HepG2 (cell line): ENCODE results near the gene SHF. TPM values are rescaled to one million over a fixed set of nuclear protein-coding genes. Genes with fewer than 3 reads are reported as not detected.
A peak's percentile ranks its signal among the peaks of the same experiment; 100 is the strongest.

Experiments
- ARHGAP35 ChIP-seq: sonication (generic); formaldehyde crosslinking; IDR thresholded peaks from 2 replicates; pipeline ENCODE4 v1.9.0; 2022; ENCODE audit warnings: mild to moderate bottlenecking, inconsistent platforms, moderate library complexity, missing genetic modification reagents, borderline replicate concordance
- ATF4 ChIP-seq, 2 experiments: fragments of 450-650 bp in 1 of 2; sonication (generic) in 1 of 2; formaldehyde crosslinking; IDR thresholded peaks; 2 replicates each; pipeline versions ENCODE4 v1.5.0 to v1.8.0; 2020 to 2022; ENCODE audit warnings: mild to moderate bottlenecking in 1 of 2, missing genetic modification reagents in 1 of 2
- ATM ChIP-seq: fragments of 450-650 bp; IDR thresholded peaks from 2 replicates; pipeline ENCODE4 v1.7.1; 2017; ENCODE audit warnings: mild to moderate bottlenecking, borderline replicate concordance
- CENPX ChIP-seq: sonication (generic); formaldehyde crosslinking; IDR thresholded peaks from 2 replicates; pipeline ENCODE4 v1.9.0; 2021; ENCODE audit warnings: mild to moderate bottlenecking, missing genetic modification reagents, moderate library complexity
- DDIT3 ChIP-seq: sonication (generic); formaldehyde crosslinking; IDR thresholded peaks from 2 replicates; pipeline ENCODE4 v1.4.0; 2020; ENCODE audit warnings: mild to moderate bottlenecking, missing genetic modification reagents
- GABPB1 ChIP-seq: IDR thresholded peaks from 2 replicates; pipeline ENCODE4 v1.6.1; 2016; ENCODE audit warnings: mild to moderate bottlenecking, missing genetic modification reagents, moderate library complexity, missing compliant biosample characterization
- GMEB1 ChIP-seq: sonication (generic); formaldehyde crosslinking; IDR thresholded peaks from 2 replicates; pipeline ENCODE4 v1.5.1; 2020; ENCODE audit warnings: missing genetic modification reagents, mild to moderate bottlenecking, borderline replicate concordance
- GTF3A ChIP-seq: sonication (generic); formaldehyde crosslinking; conservative IDR thresholded peaks from 2 replicates; pipeline ENCODE4 v1.4.0; 2020; ENCODE audit warnings: mild to moderate bottlenecking, missing genetic modification reagents
- HOMEZ ChIP-seq: IDR thresholded peaks from 2 replicates; pipeline ENCODE4 v1.6.1; 2016; ENCODE audit warnings: low read depth
- IRF9 ChIP-seq: sonication (generic); formaldehyde crosslinking; IDR thresholded peaks from 2 replicates; pipeline ENCODE4 v1.8.0; 2022; ENCODE audit warnings: missing genetic modification reagents, mild to moderate bottlenecking, borderline replicate concordance
- MAX ChIP-seq: IDR thresholded peaks from 2 replicates; pipeline ENCODE4 v1.6.1; 2012; ENCODE audit warnings: inconsistent platforms
- MLLT10 ChIP-seq: sonication (generic); formaldehyde crosslinking; IDR thresholded peaks from 2 replicates; pipeline ENCODE4 v1.4.0; 2020; ENCODE audit warnings: missing genetic modification reagents
- MTA3 ChIP-seq: sonication (generic); formaldehyde crosslinking; IDR thresholded peaks from 2 replicates; pipeline ENCODE4 v1.4.0; 2020; ENCODE audit warnings: missing genetic modification reagents
- PPARG ChIP-seq: conservative IDR thresholded peaks from 2 replicates; pipeline ENCODE4 v1.6.1; 2016; ENCODE audit warnings: missing biosample characterization, missing genetic modification reagents
- SCMH1 ChIP-seq: sonication (generic); formaldehyde crosslinking; IDR thresholded peaks from 2 replicates; pipeline ENCODE4 v1.9.0; 2021; ENCODE audit warnings: missing genetic modification reagents, mild to moderate bottlenecking, borderline replicate concordance
- SMAD3 ChIP-seq: sonication (generic); formaldehyde crosslinking; IDR thresholded peaks from 2 replicates; pipeline ENCODE4 v1.4.0; 2020; ENCODE audit warnings: missing genetic modification reagents
- SYNCRIP ChIP-seq: fragments of 200-400 bp; formaldehyde crosslinking; IDR thresholded peaks from 2 replicates; pipeline ENCODE4 v1.6.1; 2018; ENCODE audit warnings: mild to moderate bottlenecking, low read depth, low read length; ENCODE audit not compliant: insufficient read depth
- TEAD3 ChIP-seq: optimal IDR thresholded peaks from 2 replicates; pipeline ENCODE3; 2016; ENCODE audit warnings: borderline replicate concordance
- TOPORS ChIP-seq: sonication (generic); formaldehyde crosslinking; IDR thresholded peaks from 2 replicates; pipeline ENCODE4 v1.8.0; 2023; ENCODE audit warnings: mild to moderate bottlenecking, missing genetic modification reagents
- ZNF205 ChIP-seq: IDR thresholded peaks from 2 replicates; pipeline ENCODE4 v1.6.1; 2018; ENCODE audit warnings: missing biosample characterization, missing genetic modification reagents
- ZNF34 ChIP-seq: sonication (generic); formaldehyde crosslinking; IDR thresholded peaks from 2 replicates; pipeline ENCODE4 v1.4.0; 2020; ENCODE audit warnings: mild to moderate bottlenecking, missing genetic modification reagents, borderline replicate concordance
- ZNF607 ChIP-seq: sonication (generic); formaldehyde crosslinking; IDR thresholded peaks from 2 replicates; pipeline ENCODE4 v1.5.1; 2020; ENCODE audit warnings: missing genetic modification reagents, mild to moderate bottlenecking, borderline replicate concordance
- ZNF615 ChIP-seq: sonication (generic); formaldehyde crosslinking; IDR thresholded peaks from 2 replicates; pipeline ENCODE4 v1.5.0; 2020; ENCODE audit warnings: mild to moderate bottlenecking, missing genetic modification reagents, borderline replicate concordance
- ZNF781 ChIP-seq: sonication (generic); formaldehyde crosslinking; IDR thresholded peaks from 2 replicates; pipeline ENCODE4 v1.5.1; 2020; ENCODE audit warnings: borderline replicate concordance, mild to moderate bottlenecking, missing genetic modification reagents; ENCODE audit errors: not compliant biosample characterization
- ZNF792 ChIP-seq: IDR thresholded peaks from 2 replicates; pipeline ENCODE4 v1.6.1; 2016
- polyA plus RNA-seq, 8 experiments: library from polyadenylated mRNA; depleted of rRNA in 3 of 8; stranded (reverse) in 7 of 8; unstranded in 1 of 8; fragments of >200 nt; fragmentation: Illumina TruSeq in 4 of 8; extraction: Trizol in 4 of 8; gene quantifications; 2 replicates each; pipeline versions ENCODE4 v1.2.1 to v1.2.3, GENCODE V29; 2011 to 2016; ENCODE audit warnings: low read depth in 4 of 8, missing spikeins in 1 of 8, mixed read lengths in 1 of 8; ENCODE audit not compliant: insufficient read depth in 1 of 8
- total RNA-seq, 5 experiments: library from RNA; depleted of rRNA; stranded (reverse); fragments of >200 nt; fragmentation: Illumina TruSeq; extraction: Trizol; gene quantifications; 2 replicates each; pipeline ENCODE4 v1.2.3, GENCODE V29; 2016; ENCODE audit warnings: low read depth in 1 of 5

Gene SHF
- total and polyA plus RNA-seq, 2 of the 13 experiments (the other 11 are each of a cell fraction or from before 2014, with no cell fraction given) = 20.9 to 25.5 TPM

- TF ChIP-seq MAX (peak; percentile 48; the same call in 1 of the 2 replicates), CENPX (no peak), ZNF615 (no peak), TOPORS (CRISPR knock-in tag) (no peak), ATM (no peak), SMAD3 (CRISPR knock-in tag) (peak; percentile 38; the same call in 1 of the 2 replicates), GABPB1 (CRISPR knock-in tag) (peak; percentile 29), GTF3A (CRISPR knock-in tag) (no peak), IRF9 (no peak), ATF4 (CRISPR knock-in tag; IDR thresholded peaks at IDR 0.05) (no peak), SYNCRIP (no peak), PPARG (CRISPR knock-in tag) (0 out of 2 replicates have a peak, but pooled peaks have one; percentile 21), ZNF607 (CRISPR knock-in tag) (no peak), SCMH1 (no peak), DDIT3 (CRISPR knock-in tag) (no peak), GMEB1 (CRISPR knock-in tag) (0 out of 2 replicates have a peak, but pooled peaks have one; percentile 33), MLLT10 (no peak), ZNF34 (CRISPR knock-in tag) (no peak), ARHGAP35 (CRISPR knock-in tag) (0 out of 2 replicates have a peak, but pooled peaks have one; percentile 56), TEAD3 (peak; percentile 58), ZNF792 (CRISPR knock-in tag) (peak; percentile 71; the same call in 1 of the 2 replicates), MTA3 (CRISPR knock-in tag) (no peak), HOMEZ (CRISPR knock-in tag) (0 out of 2 replicates have a peak, but pooled peaks have one; percentile 37), ZNF205 (0 out of 2 replicates have a peak, but pooled peaks have one; percentile 65), ZNF781 (CRISPR knock-in tag) (no peak)
These were observed 69.6 kb downstream of the SHF start (continued) for GRCh38 chr15:45118131-45118588.
